Epithelial cell of esophagus (primary cell): ENCODE data around the gene TMEM165.

Experiments used
- DNase-seq: peaks from one replicate; pipeline ENCODE4 v3.0.0; 2010; ENCODE audit warnings: low read depth
- H3K4me3 ChIP-seq: 2 replicates; pipeline ENCODE4 v1.5.1; 2011; ENCODE audit warnings: mild to moderate bottlenecking, low read length, control low read depth
- TF ChIP-seq, protein P1 (sequence below): IDR thresholded peaks from 2 replicates; pipeline ENCODE4 v1.5.1; 2011; ENCODE audit warnings: low read depth, mild to moderate bottlenecking, low read length, control low read depth, inconsistent platforms; ENCODE audit not compliant: insufficient read depth; ENCODE audit errors: missing control alignments

The TMEM165 gene

DNA sequence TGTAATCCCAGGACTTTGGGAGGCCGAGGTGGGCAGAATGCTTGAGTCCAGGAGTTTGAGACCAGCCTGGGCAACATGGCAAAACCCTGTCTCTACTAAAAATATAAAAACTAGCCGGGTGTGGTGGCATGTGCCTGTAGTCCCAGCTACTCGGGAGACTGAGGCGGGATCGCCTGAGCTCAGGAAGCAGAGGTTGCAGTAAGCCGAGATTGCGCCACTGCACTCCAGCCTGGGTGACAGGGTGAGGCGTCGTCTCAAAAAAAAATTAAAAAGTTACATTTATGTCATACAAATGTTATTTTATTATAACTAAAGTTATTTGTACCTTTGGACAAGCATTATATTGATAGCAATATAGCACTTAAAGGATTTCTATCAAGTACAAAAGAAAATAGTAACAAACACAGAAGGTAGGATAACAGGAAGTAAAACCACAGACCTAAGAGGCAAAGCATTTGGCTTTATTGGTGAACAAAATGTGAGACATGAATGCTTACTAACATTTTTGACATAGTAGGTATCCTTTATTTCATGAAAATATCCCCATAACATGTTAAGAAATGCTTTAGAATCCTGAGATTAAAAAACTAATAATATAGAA lies 51.5 kb downstream of the TMEM165 start:
- TF ChIP-seq, protein P1, sequence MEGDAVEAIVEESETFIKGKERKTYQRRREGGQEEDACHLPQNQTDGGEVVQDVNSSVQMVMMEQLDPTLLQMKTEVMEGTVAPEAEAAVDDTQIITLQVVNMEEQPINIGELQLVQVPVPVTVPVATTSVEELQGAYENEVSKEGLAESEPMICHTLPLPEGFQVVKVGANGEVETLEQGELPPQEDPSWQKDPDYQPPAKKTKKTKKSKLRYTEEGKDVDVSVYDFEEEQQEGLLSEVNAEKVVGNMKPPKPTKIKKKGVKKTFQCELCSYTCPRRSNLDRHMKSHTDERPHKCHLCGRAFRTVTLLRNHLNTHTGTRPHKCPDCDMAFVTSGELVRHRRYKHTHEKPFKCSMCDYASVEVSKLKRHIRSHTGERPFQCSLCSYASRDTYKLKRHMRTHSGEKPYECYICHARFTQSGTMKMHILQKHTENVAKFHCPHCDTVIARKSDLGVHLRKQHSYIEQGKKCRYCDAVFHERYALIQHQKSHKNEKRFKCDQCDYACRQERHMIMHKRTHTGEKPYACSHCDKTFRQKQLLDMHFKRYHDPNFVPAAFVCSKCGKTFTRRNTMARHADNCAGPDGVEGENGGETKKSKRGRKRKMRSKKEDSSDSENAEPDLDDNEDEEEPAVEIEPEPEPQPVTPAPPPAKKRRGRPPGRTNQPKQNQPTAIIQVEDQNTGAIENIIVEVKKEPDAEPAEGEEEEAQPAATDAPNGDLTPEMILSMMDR = no peak
- no peak for DNase-seq
- no peak overlapping the region for H3K4me3 ChIP-seq

DNA sequence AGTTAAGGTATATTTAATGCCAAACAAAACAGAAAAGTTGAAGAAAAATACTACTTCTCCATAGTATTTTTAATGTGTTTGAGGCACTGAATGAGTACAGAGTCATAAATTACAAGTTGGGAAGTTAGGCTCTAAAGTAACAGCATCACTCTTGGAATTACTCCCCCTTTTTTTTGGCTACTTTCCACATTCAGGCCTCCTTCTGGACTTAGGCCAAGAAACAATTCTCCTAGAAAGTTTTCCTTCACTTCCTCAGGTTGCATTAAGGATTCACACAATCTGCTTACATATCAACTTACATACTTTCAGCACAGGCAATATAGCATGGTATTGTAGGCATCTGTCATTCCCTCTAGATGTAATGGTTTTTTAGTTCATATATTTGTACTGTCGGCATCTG lies 52.1 kb downstream of the TMEM165 start:
- no peak for DNase-seq
- TF ChIP-seq, protein P1 = no peak
- H3K4me3 ChIP-seq = no peak overlapping the region

- TF ChIP-seq, protein P1 = no peak
- DNase-seq = no peak
- H3K4me3 ChIP-seq = no peak overlapping the region
Measured at GRCh38 chr4:55450566-55450965, 54.8 kb downstream of the TMEM165 start.

- DNase-seq = peak; percentile 45
- TF ChIP-seq, protein P1 = no peak
- no peak overlapping the region for H3K4me3 ChIP-seq
Measured at GRCh38 chr4:55458164-55458563, 62.4 kb downstream of the TMEM165 start.

GRCh38 chr4:55458611-55459010 lies 62.9 kb downstream of the TMEM165 start:
- peak; percentile 51 for DNase-seq
- H3K4me3 ChIP-seq = no peak overlapping the region
- TF ChIP-seq, protein P1 = no peak

DNA sequence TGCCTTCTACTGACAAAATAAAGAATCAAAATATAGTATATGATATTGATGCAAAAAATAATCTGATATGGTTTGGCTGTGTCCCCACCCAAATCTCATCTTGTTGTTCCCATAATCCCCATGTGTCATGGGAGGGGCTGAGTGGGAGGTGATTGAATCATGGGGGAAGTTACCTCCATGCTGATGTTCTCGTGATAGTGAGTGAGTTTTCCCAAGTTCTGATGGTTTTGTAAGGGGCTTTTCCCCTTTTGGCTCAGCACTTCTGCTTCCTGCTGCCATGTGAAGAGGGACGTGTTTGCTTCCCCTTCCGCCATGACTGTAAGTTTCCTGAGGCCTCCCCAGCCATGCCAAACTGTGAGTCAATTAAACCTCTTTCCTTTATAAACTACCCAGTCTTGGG lies 70.2 kb downstream of the TMEM165 start:
- DNase-seq = no peak
- TF ChIP-seq, protein P1 = no peak
- H3K4me3 ChIP-seq = no peak overlapping the region

- H3K4me3 ChIP-seq = no peak overlapping the region
- DNase-seq = peak; percentile 46
- TF ChIP-seq, protein P1 = no peak
Measured at GRCh38 chr4:55468724-55469123, 73.0 kb downstream of the TMEM165 start.
